ENCODE measurements around the gene TMEFF2. TPM values are rescaled to one million over a fixed set of nuclear protein-coding genes. Genes with fewer than 3 reads are reported as not detected.

Gene TMEFF2
- total RNA-seq, 2 donors from 2014 or later: not detected

DNA sequence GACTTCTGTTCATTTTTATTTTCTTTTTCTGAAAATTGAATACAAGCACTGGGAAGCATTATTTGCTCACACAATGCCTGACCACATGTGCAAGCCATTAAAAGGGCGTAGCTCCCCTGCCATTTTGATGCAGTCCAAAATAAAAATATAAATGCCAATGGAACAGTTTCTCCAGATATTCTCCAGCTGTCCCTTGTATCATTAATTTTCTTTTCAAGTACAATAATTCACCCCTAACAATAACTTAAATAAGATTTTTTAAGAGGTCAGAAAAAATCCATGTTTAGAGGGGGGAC is 168.0 kb downstream of the TMEFF2 start:
- H3K4me3 Mint-ChIP-seq: no peak overlapping the region
- no peak for DNase-seq (ENCODE audit: low spot score)
- no peaks in the 10 kb centered on the region for H3K36me3 Mint-ChIP-seq
- ATAC-seq: no peak
- no peaks in the 10 kb centered on the region for H3K4me1 Mint-ChIP-seq (ENCODE audit: low read depth in 2 of 2)
- H3K27me3 Mint-ChIP-seq: peaks cover 0 to 2% of the 10 kb centered on the region in 2 donors
- no peak overlapping the region for H3K27ac Mint-ChIP-seq
- H3K9me3 Mint-ChIP-seq: peaks cover 3% of the 10 kb centered on the region

DNA sequence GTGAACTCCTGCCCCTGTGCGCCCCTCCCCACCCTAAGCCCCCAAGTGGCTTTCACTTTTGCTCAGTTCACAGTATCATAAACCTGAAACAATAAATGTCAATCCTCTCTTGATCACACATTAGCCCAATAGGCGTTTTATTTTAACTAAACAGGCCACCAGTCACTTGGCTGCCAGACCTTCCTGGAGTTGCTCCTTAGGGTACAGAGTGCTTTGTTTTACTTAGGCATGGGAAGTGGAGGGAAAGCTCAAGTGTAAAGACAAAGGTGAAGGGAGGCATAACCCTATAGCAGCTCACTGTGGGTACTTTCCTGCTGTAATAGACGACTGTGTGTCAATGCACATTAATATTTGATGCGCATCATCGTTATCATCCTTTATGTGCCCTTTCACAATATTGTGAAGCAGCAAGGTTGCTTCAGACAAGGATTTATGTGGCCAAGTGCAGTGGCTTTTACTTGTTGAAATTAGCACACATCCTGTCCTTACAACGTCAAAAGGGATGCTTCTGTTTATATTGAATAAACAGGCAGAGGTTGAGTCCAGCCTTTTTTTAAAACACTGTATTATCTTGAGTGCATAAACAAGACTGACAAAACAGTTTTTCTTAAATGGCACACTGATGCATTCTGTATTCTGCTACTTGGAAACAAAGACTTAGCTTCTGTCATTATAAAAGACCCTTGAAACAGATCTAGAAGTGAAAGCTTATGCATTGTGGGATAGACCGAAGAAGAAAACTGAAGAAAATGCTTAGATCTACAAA is 168.5 kb downstream of the TMEFF2 start:
- Mint-ChIP-seq H3K27ac (no peak overlapping the region), H3K9me3 (peaks cover 3% of the 10 kb centered on the region), H3K4me1 (ENCODE audit: low read depth in 2 of 2) (no peaks in the 10 kb centered on the region), H3K36me3 (no peaks in the 10 kb centered on the region), H3K27me3 (peaks cover 0 to 2% of the 10 kb centered on the region in 2 donors), H3K4me3 (no peak overlapping the region)
- ATAC-seq: no peak
- no peak for DNase-seq (ENCODE audit: low spot score)

DNA sequence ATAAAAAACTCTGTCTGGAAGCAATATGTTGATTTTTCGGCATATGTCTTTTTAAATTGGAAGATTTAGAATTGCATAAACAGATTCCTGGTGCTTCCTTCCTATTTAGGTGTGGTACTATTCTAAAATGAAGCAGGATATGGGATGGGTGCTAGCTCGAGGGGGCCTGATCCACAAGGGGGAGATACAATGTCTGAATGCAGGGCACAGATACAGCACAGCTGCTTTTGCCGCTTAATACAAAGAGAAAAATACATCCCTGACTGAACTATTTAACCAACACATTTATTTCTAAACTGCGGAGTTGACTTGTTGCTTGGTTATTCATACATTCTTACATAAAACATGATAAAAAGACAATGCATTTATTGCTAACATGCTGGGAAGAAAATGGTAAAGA is 169.1 kb downstream of the TMEFF2 start:
- no peak overlapping the region for H3K4me3 Mint-ChIP-seq
- H3K27me3 Mint-ChIP-seq: peaks cover 0 to 2% of the 10 kb centered on the region in 2 donors
- no peak for DNase-seq (ENCODE audit: low spot score)
- no peaks in the 10 kb centered on the region for H3K4me1 Mint-ChIP-seq (ENCODE audit: low read depth in 2 of 2)
- H3K9me3 Mint-ChIP-seq: peaks cover 3% of the 10 kb centered on the region
- no peaks in the 10 kb centered on the region for H3K36me3 Mint-ChIP-seq
- no peak overlapping the region for H3K27ac Mint-ChIP-seq
- ATAC-seq: no peak

DNA sequence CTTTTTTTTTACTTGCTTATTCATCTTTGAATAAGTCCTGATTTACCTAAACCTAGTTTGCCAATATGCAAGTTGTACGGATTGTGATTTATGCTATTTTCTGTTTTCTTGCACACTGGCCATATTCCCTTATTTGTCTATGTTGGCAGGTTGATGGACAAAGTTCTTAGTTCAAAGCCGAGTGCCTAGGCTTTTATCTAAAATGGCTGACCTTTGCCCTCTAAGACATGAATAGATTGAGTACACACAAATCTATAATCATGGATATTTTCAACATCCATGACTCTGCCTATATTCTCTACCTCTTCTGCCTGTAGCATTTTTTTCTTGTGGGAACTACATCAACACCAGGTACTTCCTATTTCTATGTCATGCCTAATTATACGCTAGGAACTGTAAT is 171.7 kb downstream of the TMEFF2 start:
- no peaks in the 10 kb centered on the region for H3K9me3 Mint-ChIP-seq
- no peak for ATAC-seq
- DNase-seq (ENCODE audit: low spot score): no peak
- no peaks in the 10 kb centered on the region for H3K36me3 Mint-ChIP-seq
- peaks cover 2 to 6% of the 10 kb centered on the region in 2 donors for H3K27me3 Mint-ChIP-seq
- H3K27ac Mint-ChIP-seq: no peak overlapping the region
- no peaks in the 10 kb centered on the region for H3K4me1 Mint-ChIP-seq (ENCODE audit: low read depth in 2 of 2)
- H3K4me3 Mint-ChIP-seq: no peak overlapping the region

DNA sequence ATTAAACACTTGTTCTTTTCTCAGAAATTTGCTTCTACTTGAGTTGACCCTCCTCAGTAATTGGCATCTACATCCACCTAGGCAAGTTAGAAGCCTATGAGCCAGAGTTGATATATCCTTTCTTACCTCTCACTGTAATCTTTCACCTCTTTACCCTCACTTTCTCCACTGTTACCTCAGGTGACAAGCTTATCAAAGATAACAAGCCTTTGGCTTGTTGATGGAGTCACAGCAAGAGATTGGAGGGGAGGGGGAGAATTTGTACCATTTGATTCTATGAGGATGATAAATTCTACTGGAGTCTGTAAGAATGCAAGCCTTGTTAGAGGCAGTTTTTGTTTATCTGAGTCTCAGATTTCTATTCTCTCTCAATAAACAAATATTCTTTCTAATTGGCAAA is 176.9 kb downstream of the TMEFF2 start:
- H3K36me3 Mint-ChIP-seq: no peaks in the 10 kb centered on the region
- H3K27me3 Mint-ChIP-seq: peaks cover 4 to 6% of the 10 kb centered on the region in 2 donors
- no peak overlapping the region for H3K27ac Mint-ChIP-seq
- H3K4me3 Mint-ChIP-seq: no peak overlapping the region
- H3K4me1 Mint-ChIP-seq (ENCODE audit: low read depth in 2 of 2): no peaks in the 10 kb centered on the region
- DNase-seq (ENCODE audit: low spot score): no peak
- no peaks in the 10 kb centered on the region for H3K9me3 Mint-ChIP-seq
- no peak for ATAC-seq

DNA sequence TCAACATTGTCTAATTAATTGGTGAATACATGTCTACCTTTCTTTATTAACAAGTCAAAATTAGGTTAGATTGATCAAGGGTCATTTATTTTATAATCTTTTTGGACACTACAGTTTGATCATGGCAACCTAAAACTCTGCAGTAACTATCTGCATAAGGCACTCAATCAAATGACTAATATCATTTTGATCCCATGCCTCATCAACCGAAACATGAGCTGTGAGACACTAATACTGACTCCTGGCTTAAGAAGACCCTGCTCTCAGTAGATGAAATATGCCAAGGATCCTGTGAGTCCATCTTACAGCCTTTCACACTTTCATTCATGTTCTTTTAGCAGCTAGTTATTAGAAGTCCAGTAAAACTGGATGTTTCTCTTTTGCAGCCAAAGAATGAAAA is 178.5 kb downstream of the TMEFF2 start:
- Mint-ChIP-seq H3K4me1 (ENCODE audit: low read depth in 2 of 2) (no peaks in the 10 kb centered on the region), H3K9me3 (no peaks in the 10 kb centered on the region), H3K36me3 (no peaks in the 10 kb centered on the region), H3K27me3 (peaks cover 4 to 6% of the 10 kb centered on the region in 2 donors), H3K27ac (no peak overlapping the region), H3K4me3 (no peak overlapping the region)
- DNase-seq (ENCODE audit: low spot score) (no peak), ATAC-seq (no peak)

DNA sequence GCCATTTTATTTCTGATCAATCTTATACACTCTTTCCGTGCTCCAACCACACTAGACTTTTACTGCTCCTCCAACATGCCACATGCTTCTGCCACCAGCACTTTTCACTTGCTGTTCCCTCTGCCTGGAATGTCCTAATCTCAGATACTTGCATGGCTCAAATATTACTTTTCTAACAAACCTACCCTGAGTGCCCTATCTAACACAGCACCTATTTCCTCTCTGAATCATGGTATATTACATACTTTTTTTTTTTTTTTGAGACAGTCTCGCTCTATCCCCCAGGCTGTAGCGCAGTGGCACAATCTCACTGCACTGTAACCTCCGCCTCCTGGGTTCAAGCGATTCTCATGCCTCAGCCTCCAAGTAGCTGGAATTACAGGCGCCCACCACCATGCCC is 181.5 kb downstream of the TMEFF2 start:
- Mint-ChIP-seq H3K36me3 (no peaks in the 10 kb centered on the region), H3K27ac (no peak overlapping the region), H3K4me1 (ENCODE audit: low read depth in 2 of 2) (no peaks in the 10 kb centered on the region), H3K4me3 (no peak overlapping the region), H3K9me3 (no peaks in the 10 kb centered on the region), H3K27me3 (peaks cover 1 to 4% of the 10 kb centered on the region in 2 donors)
- DNase-seq (ENCODE audit: low spot score): no peak
- ATAC-seq: no peak

DNA sequence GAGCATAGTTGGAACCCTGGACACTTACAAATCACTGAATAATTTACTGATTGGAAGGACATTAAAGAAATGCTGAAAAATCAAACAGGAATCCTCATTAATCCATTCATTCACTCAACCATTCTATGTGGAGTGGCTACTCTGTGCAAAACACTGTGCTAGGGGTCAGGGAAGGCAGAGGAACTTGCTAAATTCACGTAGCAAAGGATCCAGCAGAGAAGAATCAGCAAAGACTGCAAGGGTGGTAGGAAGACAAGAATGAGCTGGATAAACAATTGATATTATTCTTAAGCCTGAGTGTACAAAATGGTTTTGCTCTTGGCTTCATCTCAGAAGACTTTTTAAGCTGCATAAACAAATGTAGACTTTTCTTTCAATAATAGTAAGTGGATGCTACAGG is 183.5 kb downstream of the TMEFF2 start:
- H3K36me3 Mint-ChIP-seq: no peaks in the 10 kb centered on the region
- ATAC-seq (no peak), DNase-seq (ENCODE audit: low spot score) (no peak)
- peaks cover 0 to 2% of the 10 kb centered on the region in 2 donors for H3K27me3 Mint-ChIP-seq
- no peak overlapping the region for H3K27ac Mint-ChIP-seq
- no peaks in the 10 kb centered on the region for H3K9me3 Mint-ChIP-seq
- H3K4me3 Mint-ChIP-seq: no peak overlapping the region
- no peaks in the 10 kb centered on the region for H3K4me1 Mint-ChIP-seq (ENCODE audit: low read depth in 2 of 2)

DNA sequence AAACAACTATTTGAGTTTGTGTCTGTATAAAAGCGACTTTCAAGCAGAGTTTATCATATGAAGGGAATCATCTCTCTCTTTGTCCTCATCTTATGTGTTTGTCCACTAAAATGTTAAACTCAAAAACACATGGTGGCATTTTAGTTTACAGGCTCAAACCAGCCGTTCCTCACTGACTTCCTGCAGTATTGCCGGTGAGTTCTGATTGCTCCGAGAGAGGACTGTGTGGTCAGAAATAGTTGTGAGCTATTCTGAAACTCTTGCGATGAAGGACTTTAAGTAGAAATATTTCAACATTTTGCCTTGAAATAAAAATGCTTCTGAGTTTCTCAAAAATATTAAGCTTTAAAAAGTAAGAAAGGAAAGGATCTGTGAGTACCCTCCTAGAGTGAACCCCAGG is 184.7 kb downstream of the TMEFF2 start:
- DNase-seq (ENCODE audit: low spot score) (no peak), ATAC-seq (no peak)
- Mint-ChIP-seq H3K9me3 (no peaks in the 10 kb centered on the region), H3K27me3 (peaks cover 0 to 2% of the 10 kb centered on the region in 2 donors), H3K27ac (no peak overlapping the region), H3K36me3 (no peaks in the 10 kb centered on the region), H3K4me3 (no peak overlapping the region), H3K4me1 (ENCODE audit: low read depth in 2 of 2) (no peaks in the 10 kb centered on the region)

DNA sequence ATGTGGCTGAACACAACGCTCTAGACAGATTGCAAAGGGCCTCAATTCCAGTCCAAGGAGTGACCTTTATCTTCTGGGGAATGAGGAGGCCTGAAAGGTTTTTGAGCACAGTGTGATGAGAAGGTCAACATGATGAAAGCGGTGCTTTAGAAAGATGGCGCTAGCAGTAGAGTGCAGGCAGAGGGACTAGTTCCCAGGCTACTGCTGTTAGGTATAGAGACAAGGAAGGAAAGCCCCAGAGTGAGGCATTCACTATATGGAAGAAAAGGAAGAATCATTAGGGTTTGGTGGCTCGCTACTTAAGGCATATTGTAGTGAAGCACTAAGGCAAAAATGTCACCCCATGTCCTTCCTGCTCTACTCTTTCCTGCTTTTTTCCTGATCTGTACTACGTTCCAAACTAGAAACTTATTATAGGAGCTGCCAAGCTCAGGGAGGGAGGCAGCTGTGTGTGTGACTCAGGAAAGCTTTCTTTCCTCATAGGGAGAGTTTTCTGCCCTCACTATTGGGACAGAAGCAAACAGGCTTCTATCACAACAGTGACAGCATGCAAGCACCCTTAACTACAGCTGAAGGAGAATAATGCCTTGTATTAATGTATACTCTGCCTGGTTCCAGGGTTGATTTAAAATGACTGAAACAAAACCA is 187.0 kb downstream of the TMEFF2 start:
- Mint-ChIP-seq H3K36me3 (no peaks in the 10 kb centered on the region), H3K4me1 (ENCODE audit: low read depth in 2 of 2) (no peaks in the 10 kb centered on the region), H3K27ac (no peak overlapping the region), H3K27me3 (no peaks in the 10 kb centered on the region), H3K4me3 (no peak overlapping the region), H3K9me3 (no peaks in the 10 kb centered on the region)
- DNase-seq (ENCODE audit: low spot score) (no peak), ATAC-seq (no peak)

DNA sequence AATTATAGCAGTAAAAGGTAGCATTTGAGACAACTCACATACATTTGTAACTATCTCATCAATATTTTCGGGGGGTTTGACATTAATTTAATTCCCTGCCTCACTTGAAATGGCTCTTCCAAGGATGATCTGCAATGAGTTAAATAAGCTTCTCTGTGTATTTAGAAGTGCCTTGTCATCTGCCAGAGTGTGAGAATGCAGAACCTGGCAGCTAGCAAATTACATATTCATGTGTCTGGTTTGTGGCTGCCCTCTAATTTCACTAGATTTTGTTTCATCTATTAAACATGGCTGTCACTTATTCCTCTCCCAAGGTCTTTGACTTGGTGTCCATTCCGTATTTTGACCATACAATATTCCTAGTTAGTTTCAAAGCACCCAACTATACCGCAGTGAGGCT is 189.5 kb downstream of the TMEFF2 start:
- H3K9me3 Mint-ChIP-seq: no peaks in the 10 kb centered on the region
- DNase-seq (ENCODE audit: low spot score) (no peak), ATAC-seq (no peak)
- no peak overlapping the region for H3K27ac Mint-ChIP-seq
- no peaks in the 10 kb centered on the region for H3K27me3 Mint-ChIP-seq
- no peaks in the 10 kb centered on the region for H3K4me1 Mint-ChIP-seq (ENCODE audit: low read depth in 2 of 2)
- H3K4me3 Mint-ChIP-seq: no peak overlapping the region
- no peaks in the 10 kb centered on the region for H3K36me3 Mint-ChIP-seq

DNA sequence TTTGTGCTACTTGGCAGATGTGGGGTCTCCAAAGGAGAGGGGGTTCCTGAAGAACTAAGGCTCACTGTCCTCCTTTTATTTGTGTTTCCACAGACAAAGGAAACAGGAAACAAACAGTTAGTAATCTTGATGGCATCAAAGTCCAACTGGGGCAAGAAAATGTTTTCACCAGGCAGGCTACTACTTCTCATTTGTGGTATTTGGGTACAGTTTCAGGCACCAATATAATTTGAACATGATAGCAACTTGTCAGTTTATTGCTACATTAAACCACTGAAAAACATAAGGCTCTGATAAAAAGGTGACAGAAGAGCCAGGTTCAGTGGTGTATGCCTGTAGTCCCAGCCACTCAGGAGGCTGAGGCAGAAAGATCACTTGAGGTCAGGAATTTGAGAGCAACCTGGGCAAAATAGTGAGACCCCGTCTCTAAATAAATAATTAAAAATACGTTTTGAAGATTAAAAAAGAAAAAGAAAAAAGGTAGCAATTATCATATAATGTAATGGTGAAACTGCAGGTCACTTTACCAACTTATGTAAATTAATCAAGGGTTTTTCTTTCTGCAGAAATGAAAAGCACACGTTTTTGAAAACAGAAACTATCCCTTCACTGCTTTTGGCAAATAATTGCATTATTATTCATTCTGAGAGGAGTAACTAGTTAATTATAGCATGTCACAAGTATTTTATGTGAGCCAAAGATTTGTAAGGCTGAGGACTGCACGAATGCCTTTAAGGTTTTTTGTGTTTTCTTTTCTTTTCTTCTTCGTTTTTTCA is 190.4 kb downstream of the TMEFF2 start:
- no peak overlapping the region for H3K27ac Mint-ChIP-seq
- ATAC-seq (no peak), DNase-seq (ENCODE audit: low spot score) (no peak)
- H3K9me3 Mint-ChIP-seq: no peaks in the 10 kb centered on the region
- no peaks in the 10 kb centered on the region for H3K27me3 Mint-ChIP-seq
- no peaks in the 10 kb centered on the region for H3K4me1 Mint-ChIP-seq (ENCODE audit: low read depth in 2 of 2)
- H3K36me3 Mint-ChIP-seq: no peaks in the 10 kb centered on the region
- H3K4me3 Mint-ChIP-seq: no peak overlapping the region

DNA sequence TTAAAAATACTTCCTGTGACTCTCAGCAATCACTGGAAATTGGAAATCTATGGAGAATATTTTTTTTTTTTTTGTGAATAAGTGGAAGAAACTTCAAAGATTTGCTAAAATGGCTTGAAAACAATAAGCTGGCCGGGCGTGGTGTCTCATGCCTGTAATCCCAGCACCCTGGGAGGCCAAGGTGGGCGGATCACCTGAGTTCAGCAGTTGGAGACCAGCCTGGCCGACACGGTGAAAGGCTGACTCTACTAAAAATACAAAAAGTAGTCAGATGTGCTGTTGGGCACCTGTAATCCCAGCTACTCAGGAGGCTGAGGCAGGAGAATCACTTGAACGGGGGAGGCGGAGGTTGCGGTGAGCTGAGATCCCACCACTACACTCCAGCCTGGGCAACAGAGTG is 192.3 kb downstream of the TMEFF2 start:
- Mint-ChIP-seq H3K4me1 (ENCODE audit: low read depth in 2 of 2) (no peaks in the 10 kb centered on the region), H3K36me3 (no peaks in the 10 kb centered on the region), H3K27me3 (peaks cover 2 to 5% of the 10 kb centered on the region in 2 donors), H3K27ac (no peak overlapping the region), H3K9me3 (no peaks in the 10 kb centered on the region), H3K4me3 (no peak overlapping the region)
- no peak for DNase-seq (ENCODE audit: low spot score)
- ATAC-seq: no peak

DNA sequence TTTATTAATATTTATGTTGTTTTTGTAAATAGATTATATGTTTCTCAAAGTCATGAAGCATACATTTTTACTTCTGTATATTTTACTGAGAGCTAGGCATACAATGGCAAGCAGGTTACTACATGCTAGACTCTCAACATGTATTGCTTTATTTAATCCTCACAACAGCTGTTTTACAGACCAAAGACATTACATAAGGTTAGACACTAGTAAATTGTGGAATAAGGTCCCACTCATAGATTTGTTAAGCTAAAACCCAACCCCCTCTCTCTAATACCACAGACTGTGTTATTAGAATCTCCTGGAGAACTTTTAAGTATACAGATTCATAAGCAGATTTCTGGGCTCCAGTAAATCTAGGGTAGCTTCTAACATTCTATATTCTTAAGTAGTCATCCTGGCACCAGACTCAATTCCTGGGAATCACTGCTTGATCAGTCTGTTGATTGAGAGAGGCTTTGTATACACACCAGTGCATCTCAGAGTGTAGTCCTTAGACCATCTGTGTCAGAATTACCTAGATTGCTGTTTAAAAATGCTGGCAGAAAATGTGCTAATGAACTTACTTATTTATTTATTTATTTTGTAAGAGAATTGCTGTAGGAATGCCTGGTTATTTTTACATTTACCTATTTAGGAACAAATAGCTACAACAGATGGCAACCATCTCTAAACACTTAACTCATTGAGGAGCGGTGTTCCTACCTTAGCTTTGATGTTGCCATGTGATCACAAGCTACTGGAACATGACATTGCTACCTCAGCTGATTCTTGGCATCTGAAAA is 194.3 kb downstream of the TMEFF2 start:
- DNase-seq (ENCODE audit: low spot score) (no peak), ATAC-seq (no peak)
- H3K4me3 Mint-ChIP-seq: no peak overlapping the region
- no peaks in the 10 kb centered on the region for H3K9me3 Mint-ChIP-seq
- H3K27ac Mint-ChIP-seq: no peak overlapping the region
- peaks cover 2 to 5% of the 10 kb centered on the region in 2 donors for H3K27me3 Mint-ChIP-seq
- no peaks in the 10 kb centered on the region for H3K36me3 Mint-ChIP-seq
- no peaks in the 10 kb centered on the region for H3K4me1 Mint-ChIP-seq (ENCODE audit: low read depth in 2 of 2)

Data from natural killer cell treated with Interleukin-12 subunit alpha and Interleukin-12 subunit beta and Interleukin-15 and Interleukin-18, amount 100 ng/mL, for 72 hours (primary cell).